ENCODE results near the gene PDE1C. TPM values are rescaled to one million over a fixed set of nuclear protein-coding genes. Genes with fewer than 3 reads are reported as not detected.
"Not testable (repeated sequence)": the region's sequence is repeated elsewhere in the genome, so short reads cannot be mapped to it uniquely, and the experiment has no call there.

The PDE1C gene
- total and polyA plus RNA-seq, 2 donors (not counting 1 experiment from before 2014, with no cell fraction given) = 16.6 to 27.6 TPM

- Histone ChIP-seq H3K79me2 (ENCODE audit: control insufficient read depth, insufficient read depth, low read length) (no peaks in the 10 kb centered on the region), H3K36me3 (ENCODE audit: control insufficient read depth, insufficient read depth, low read length) (no peaks in the 10 kb centered on the region), H3K4me2 (ENCODE audit: extremely low read depth, insufficient read depth, low read length) (no peak overlapping the region), H3K27me3 (ENCODE audit: control insufficient read depth, insufficient read depth, low read length) (no peaks in the 10 kb centered on the region), H3K9me3 (ENCODE audit: control insufficient read depth, insufficient read depth, low read depth, low read length) (no peaks in the 10 kb centered on the region), H2AFZ (ENCODE audit: low read length) (no peak overlapping the region), H4K20me1 (ENCODE audit: control insufficient read depth, extremely low read depth, insufficient read depth, low read length) (no peaks in the 10 kb centered on the region), H3K4me3 (replicated peaks in 1 of 4; ENCODE audit: control extremely low read depth in 1 of 4, insufficient read depth in 1 of 4, low read depth in 3 of 4, low read length in 4 of 4) (no peak overlapping the region), H3K27ac (ENCODE audit: insufficient read depth, low read length) (no peak overlapping the region), H3K9ac (ENCODE audit: insufficient read depth, low read length) (no peak overlapping the region), H3K4me1 (ENCODE audit: control insufficient read depth, extremely low read depth, insufficient read depth, low read length) (no peaks in the 10 kb centered on the region)
- TF ChIP-seq EZH2 (IDR thresholded peaks at IDR 0.05; ENCODE audit: low read length, missing control alignments) (no peak), CTCF (conservative IDR thresholded peaks at IDR 0.05 in 1 of 2, IDR thresholded peaks at IDR 0.05 in 1 of 2; ENCODE audit: low read depth in 1 of 2, low read length in 2 of 2) (no peak)
- no peak for DNase-seq (ENCODE audit: low read depth in 2 of 2)
Observed at GRCh38 chr7:31835471-31835870, 234.7 kb downstream of the PDE1C start.

- not testable (repeated sequence) for H3K4me1 ChIP-seq (ENCODE audit: control insufficient read depth, extremely low read depth, insufficient read depth, low read length); H3K79me2 ChIP-seq (ENCODE audit: control insufficient read depth, insufficient read depth, low read length); H3K9me3 ChIP-seq (ENCODE audit: control insufficient read depth, insufficient read depth, low read depth, low read length); H3K9ac ChIP-seq (ENCODE audit: insufficient read depth, low read length); H4K20me1 ChIP-seq (ENCODE audit: control insufficient read depth, extremely low read depth, insufficient read depth, low read length); H3K4me3 ChIP-seq (replicated peaks in 1 of 4; ENCODE audit: control extremely low read depth in 1 of 4, insufficient read depth in 1 of 4, low read depth in 3 of 4, low read length in 4 of 4); H3K36me3 ChIP-seq (ENCODE audit: control insufficient read depth, insufficient read depth, low read length); H3K27ac ChIP-seq (ENCODE audit: insufficient read depth, low read length); DNase-seq (ENCODE audit: low read depth in 2 of 2); H2AFZ ChIP-seq (ENCODE audit: low read length); H3K4me2 ChIP-seq (ENCODE audit: extremely low read depth, insufficient read depth, low read length); H3K27me3 ChIP-seq (ENCODE audit: control insufficient read depth, insufficient read depth, low read length)
Observed at GRCh38 chr7:31833625-31834024, 236.6 kb downstream of the PDE1C start.

GRCh38 chr7:31828520-31828919 lies 241.7 kb downstream of the PDE1C start:
- Histone ChIP-seq H3K9me3 (ENCODE audit: control insufficient read depth, insufficient read depth, low read depth, low read length) (no peaks in the 10 kb centered on the region), H3K27me3 (ENCODE audit: control insufficient read depth, insufficient read depth, low read length) (no peaks in the 10 kb centered on the region), H3K36me3 (ENCODE audit: control insufficient read depth, insufficient read depth, low read length) (no peaks in the 10 kb centered on the region), H3K27ac (ENCODE audit: insufficient read depth, low read length) (no peak overlapping the region), H4K20me1 (ENCODE audit: control insufficient read depth, extremely low read depth, insufficient read depth, low read length) (no peaks in the 10 kb centered on the region), H2AFZ (ENCODE audit: low read length) (no peak overlapping the region), H3K9ac (ENCODE audit: insufficient read depth, low read length) (no peak overlapping the region), H3K4me3 (replicated peaks in 1 of 4; ENCODE audit: control extremely low read depth in 1 of 4, insufficient read depth in 1 of 4, low read depth in 3 of 4, low read length in 4 of 4) (no peak overlapping the region), H3K4me1 (ENCODE audit: control insufficient read depth, extremely low read depth, insufficient read depth, low read length) (no peaks in the 10 kb centered on the region), H3K4me2 (ENCODE audit: extremely low read depth, insufficient read depth, low read length) (no peak overlapping the region), H3K79me2 (ENCODE audit: control insufficient read depth, insufficient read depth, low read length) (no peaks in the 10 kb centered on the region)
- TF ChIP-seq CTCF (conservative IDR thresholded peaks at IDR 0.05 in 1 of 2, IDR thresholded peaks at IDR 0.05 in 1 of 2; ENCODE audit: low read depth in 1 of 2, low read length in 2 of 2) (no peak), EZH2 (IDR thresholded peaks at IDR 0.05; ENCODE audit: low read length, missing control alignments) (no peak)
- peak in 1 of 2 donors; percentile 27 for DNase-seq (ENCODE audit: low read depth in 2 of 2)
